GM23338 (cell line): ENCODE results near the gene C20orf173.

ENCODE experiments used
- CREB1 ChIP-seq: fragments of 250-450 bp; sonication (Bioruptor Pico); IDR thresholded peaks from 2 replicates; pipeline ENCODE4 v1.5.0; 2020; ENCODE audit warnings: low read depth, mild to moderate bottlenecking, moderate library complexity
- EZH2 ChIP-seq: fragments of 200-600 bp; sonication (generic); IDR thresholded peaks from one replicate; pipeline ENCODE4 v1.8.0; 2017; ENCODE audit warnings: antibody characterized with exemption, mild to moderate bottlenecking, low read depth; ENCODE audit not compliant: unreplicated experiment
- EZH2phosphoT487 ChIP-seq: fragments of 200-600 bp; sonication (generic); IDR thresholded peaks from one replicate; pipeline ENCODE4 v1.8.1; 2018; ENCODE audit warnings: antibody characterized with exemption; ENCODE audit not compliant: unreplicated experiment
- JUNB ChIP-seq: IDR thresholded peaks from one replicate; pipeline ENCODE4 v1.6.1; 2016; ENCODE audit warnings: antibody characterized with exemption; ENCODE audit not compliant: unreplicated experiment
- POLR2AphosphoS5 ChIP-seq: IDR thresholded peaks from 2 replicates; pipeline ENCODE4 v1.6.1; 2016; ENCODE audit warnings: antibody characterized with exemption, low read depth
- TF ChIP-seq, protein P1 (sequence below), 2 experiments: fragments of 200-600 bp in 1 of 2; sonication (generic) in 1 of 2; conservative IDR thresholded peaks; 2 replicates each; pipeline versions ENCODE4 v1.5.1 to v1.6.1; 2016 to 2017; ENCODE audit warnings: antibody characterized with exemption in 2 of 2, low read depth in 2 of 2, mild to moderate bottlenecking in 2 of 2, moderate library complexity in 1 of 2
- TF ChIP-seq, protein P2 (sequence below): IDR thresholded peaks from 2 replicates; pipeline ENCODE4 v1.6.1; 2016; ENCODE audit warnings: antibody characterized with exemption
- TF ChIP-seq, protein P3 (sequence below): IDR thresholded peaks from one replicate; pipeline ENCODE4 v1.6.1; 2018; ENCODE audit warnings: antibody characterized with exemption; ENCODE audit not compliant: unreplicated experiment

DNA sequence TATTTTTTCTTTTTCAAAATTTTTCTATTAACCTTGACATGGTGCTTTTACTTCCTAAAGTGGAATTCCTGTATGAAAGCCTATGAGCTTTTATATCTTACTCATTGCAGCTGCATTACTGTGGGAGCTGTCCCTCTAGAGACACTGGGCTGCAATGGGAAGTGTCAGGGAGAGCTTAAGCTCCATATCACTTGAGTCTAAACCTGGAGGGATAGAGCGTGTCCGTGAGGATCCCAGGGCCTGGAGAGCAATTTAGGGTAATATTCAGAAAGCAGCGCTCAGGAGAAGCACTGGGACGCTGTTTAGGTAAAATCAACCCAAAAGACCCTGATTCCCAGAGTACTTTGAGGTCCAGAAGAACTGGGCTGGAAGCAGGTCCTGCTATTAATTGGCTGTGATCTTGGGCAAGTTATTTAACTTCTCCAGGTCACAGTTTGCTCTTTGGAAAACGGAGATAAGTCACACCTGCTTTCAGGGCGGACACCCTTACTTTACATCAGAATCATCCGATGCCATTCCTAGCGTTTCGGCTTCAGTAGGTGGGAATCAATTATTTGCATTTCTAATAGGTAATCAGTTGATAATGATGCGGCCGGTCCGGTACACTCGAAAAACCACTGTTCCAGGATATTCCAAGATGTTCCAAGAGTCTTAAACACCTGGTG lies 11.8 kb upstream of the C20orf173 start:
- TF ChIP-seq, protein P1, sequence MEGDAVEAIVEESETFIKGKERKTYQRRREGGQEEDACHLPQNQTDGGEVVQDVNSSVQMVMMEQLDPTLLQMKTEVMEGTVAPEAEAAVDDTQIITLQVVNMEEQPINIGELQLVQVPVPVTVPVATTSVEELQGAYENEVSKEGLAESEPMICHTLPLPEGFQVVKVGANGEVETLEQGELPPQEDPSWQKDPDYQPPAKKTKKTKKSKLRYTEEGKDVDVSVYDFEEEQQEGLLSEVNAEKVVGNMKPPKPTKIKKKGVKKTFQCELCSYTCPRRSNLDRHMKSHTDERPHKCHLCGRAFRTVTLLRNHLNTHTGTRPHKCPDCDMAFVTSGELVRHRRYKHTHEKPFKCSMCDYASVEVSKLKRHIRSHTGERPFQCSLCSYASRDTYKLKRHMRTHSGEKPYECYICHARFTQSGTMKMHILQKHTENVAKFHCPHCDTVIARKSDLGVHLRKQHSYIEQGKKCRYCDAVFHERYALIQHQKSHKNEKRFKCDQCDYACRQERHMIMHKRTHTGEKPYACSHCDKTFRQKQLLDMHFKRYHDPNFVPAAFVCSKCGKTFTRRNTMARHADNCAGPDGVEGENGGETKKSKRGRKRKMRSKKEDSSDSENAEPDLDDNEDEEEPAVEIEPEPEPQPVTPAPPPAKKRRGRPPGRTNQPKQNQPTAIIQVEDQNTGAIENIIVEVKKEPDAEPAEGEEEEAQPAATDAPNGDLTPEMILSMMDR (conservative IDR thresholded peaks at IDR 0.05; ENCODE audit: low read depth in 2 of 2): no peak
- no peak for TF ChIP-seq EZH2phosphoT487
- TF ChIP-seq, protein P2, sequence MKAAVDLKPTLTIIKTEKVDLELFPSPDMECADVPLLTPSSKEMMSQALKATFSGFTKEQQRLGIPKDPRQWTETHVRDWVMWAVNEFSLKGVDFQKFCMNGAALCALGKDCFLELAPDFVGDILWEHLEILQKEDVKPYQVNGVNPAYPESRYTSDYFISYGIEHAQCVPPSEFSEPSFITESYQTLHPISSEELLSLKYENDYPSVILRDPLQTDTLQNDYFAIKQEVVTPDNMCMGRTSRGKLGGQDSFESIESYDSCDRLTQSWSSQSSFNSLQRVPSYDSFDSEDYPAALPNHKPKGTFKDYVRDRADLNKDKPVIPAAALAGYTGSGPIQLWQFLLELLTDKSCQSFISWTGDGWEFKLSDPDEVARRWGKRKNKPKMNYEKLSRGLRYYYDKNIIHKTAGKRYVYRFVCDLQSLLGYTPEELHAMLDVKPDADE: no peak
- TF ChIP-seq EZH2: no peak
- TF ChIP-seq, protein P3, sequence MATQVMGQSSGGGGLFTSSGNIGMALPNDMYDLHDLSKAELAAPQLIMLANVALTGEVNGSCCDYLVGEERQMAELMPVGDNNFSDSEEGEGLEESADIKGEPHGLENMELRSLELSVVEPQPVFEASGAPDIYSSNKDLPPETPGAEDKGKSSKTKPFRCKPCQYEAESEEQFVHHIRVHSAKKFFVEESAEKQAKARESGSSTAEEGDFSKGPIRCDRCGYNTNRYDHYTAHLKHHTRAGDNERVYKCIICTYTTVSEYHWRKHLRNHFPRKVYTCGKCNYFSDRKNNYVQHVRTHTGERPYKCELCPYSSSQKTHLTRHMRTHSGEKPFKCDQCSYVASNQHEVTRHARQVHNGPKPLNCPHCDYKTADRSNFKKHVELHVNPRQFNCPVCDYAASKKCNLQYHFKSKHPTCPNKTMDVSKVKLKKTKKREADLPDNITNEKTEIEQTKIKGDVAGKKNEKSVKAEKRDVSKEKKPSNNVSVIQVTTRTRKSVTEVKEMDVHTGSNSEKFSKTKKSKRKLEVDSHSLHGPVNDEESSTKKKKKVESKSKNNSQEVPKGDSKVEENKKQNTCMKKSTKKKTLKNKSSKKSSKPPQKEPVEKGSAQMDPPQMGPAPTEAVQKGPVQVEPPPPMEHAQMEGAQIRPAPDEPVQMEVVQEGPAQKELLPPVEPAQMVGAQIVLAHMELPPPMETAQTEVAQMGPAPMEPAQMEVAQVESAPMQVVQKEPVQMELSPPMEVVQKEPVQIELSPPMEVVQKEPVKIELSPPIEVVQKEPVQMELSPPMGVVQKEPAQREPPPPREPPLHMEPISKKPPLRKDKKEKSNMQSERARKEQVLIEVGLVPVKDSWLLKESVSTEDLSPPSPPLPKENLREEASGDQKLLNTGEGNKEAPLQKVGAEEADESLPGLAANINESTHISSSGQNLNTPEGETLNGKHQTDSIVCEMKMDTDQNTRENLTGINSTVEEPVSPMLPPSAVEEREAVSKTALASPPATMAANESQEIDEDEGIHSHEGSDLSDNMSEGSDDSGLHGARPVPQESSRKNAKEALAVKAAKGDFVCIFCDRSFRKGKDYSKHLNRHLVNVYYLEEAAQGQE: no peak
- TF ChIP-seq CREB1 (CRISPR knock-in tag): no peak
- TF ChIP-seq POLR2AphosphoS5: no peak
- no peak for TF ChIP-seq JUNB
